ENCODE measurements around the gene TMEM39B.
"Not testable (repeated sequence)": the region's sequence is repeated elsewhere in the genome, so short reads cannot be mapped to it uniquely, and the experiment has no call there.

TMEM39B gene

DNA sequence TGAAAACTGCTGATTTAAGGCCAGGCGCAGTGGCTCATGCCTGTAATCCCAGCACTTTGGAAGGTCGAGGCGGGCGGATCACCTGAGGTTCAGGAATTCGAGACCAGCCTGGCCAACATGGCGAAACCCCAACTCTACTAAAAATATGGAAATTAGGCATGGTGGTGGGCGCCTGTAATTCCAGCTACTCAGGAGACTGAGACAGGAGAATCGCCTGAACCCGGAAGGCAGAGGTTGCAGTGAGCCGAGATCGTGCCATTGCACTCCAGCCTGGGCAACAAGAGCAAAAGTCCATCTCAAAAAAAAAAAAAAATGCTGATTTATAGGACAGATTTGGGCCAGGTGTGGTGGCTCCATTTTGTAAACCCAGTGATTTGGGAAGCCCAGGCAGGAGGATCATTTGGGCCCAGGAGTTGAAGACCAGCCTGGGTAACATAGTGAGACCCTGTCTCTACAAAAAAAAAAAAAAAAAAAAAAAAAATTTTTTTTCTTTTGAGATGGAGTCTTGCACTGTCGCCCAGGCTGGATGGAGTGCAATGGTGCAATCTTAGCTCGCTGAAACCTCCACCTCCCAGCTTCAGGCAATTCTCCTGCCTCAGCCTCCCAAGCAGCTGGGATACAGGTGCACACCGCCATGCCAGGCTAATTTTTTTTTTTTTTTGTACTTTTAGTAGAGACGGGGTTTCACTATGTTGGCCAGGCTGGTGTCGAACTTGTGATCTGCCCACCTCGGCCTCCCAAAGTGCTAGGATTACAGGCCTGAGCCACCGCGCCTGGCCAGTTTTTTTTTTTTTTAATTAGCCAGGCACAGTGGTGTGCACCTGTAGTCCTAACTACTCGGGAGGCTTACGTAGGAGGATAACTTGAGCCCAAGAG, 6.9 kb upstream of the TMEM39B start:
- not testable (repeated sequence) for DNase-seq (ENCODE audit: low read depth, low spot score); H3K4me3 ChIP-seq (ENCODE audit: low read length)

- DNase-seq (ENCODE audit: low read depth, low spot score), result peak; percentile 60
- no peak overlapping the region for H3K4me3 ChIP-seq (ENCODE audit: low read length)
Measured at GRCh38 chr1:32066489-32066873, 6.3 kb upstream of the TMEM39B start.

DNA sequence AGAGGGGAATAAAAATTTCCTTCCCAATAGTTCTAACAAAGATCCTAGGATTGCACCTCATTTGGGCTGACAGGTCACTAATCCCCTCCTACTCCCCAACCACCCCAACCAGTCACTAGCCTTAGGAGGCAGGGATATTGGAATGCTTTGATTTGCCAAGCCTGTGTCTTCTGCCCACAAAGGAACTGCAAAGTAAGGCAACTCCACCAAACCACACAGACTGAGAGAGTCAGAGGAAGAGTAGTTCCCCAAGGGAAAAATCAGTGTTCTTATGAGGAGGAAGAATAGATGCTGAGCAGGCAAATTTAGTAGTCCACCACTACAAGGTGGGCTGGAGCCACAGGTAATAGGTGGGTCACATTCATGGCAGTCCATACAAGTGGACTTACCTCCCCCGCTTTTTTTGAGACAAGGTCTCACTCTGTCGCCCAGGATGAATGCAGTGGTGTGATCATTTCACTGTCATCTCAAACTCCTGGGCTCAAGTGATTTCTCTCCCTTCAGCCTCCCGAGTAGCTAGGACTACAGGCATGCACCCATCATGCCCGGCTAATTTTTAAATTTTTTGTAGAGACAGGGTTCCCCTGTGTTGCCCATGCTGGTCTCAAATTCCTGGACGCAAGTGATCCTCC, 3.7 kb upstream of the TMEM39B start:
- no peak for DNase-seq (ENCODE audit: low read depth, low spot score)
- H3K4me3 ChIP-seq (ENCODE audit: low read length), result no peak overlapping the region

DNA sequence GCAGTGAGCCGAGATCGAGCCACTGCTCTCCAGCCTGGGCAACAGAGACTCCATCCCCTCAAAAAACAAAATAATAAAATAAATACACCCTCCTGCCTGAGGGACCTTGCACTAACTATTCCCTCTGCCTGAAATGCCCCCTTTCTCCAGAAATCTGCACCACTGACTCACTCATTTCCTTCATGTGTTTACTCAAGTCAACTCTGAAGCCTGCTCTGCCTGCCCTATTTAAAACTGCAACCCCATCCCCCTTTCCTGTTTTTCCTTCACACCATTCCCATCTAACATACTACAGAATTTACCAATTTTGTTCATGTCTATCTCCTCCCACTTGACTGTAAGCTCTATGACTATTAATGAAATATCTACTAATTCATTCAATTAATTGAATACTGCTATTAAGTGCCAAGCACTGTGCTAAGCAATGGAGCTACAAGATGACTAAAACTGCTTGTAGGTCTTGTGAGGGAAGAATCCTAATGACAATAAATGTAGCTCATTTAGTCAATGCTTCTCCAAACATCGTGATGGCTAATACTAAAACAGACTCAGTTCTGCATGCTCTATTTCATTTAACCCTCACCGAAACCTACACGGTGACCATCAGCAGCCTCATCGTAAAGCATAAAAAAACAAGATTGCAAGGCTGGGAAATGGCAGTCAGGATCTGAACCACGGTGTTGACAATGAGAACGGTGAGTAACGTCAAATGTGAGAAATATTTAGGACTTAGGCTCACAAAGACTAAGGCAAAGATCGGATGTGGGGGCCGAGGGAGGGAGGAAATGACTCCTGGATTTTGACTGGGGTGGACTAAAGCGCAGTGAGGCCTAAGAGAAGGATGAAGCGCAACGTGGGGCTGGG, 749 bp upstream of the TMEM39B start:
- DNase-seq (ENCODE audit: low read depth, low spot score), result no peak
- peak overlapping the region; percentile 83 for H3K4me3 ChIP-seq (ENCODE audit: low read length)

DNA sequence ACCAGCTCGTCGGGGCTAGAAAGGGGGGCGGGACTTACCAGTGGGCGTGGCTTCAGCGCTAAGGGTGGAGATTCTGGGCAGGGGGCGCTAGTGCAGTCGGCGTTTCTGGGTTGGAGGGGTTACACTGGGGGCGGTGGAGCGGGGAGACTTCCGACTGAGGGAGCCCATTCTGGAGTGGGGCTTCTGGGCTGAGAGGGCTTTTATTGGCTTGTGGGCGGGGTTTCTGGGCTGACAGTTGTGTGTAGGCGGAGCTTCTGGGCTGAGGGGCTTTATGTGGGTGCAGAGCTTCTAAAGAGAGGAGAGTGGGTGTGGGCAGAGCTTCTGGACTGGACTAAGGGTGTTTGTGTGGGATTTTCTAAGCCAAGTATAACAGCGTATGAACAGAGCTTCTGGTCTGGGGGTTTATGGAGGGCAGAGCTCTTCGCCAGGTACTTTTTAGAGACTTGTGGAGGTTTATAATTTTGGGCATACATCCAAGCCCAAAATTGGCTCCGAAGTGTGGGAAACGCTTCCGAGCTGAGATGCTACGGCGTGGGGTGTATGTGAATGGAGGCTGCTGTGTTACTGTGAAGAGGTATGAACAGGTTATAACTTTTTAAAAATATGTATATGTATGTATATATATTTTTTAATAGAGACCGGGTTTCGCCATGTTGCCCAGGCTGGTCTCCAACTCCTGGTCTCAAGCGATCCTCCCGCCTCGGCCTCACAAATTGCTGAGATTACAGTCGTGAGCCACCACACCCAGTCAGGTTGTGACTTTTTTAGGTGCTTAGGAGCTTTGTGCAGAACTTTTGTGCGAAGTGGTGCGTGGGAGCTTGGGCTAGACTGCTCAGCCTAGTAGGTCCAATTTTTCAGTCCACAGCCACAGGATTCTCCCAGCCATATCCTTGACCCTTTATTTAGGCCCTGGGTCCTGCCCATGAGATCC, 825 bp downstream of the TMEM39B start:
- peak; percentile 90 for DNase-seq (ENCODE audit: low read depth, low spot score)

GRCh38 chr1:32074841-32075240, 2.1 kb downstream of the TMEM39B start:
- DNase-seq (ENCODE audit: low read depth, low spot score), result no peak
- H3K4me3 ChIP-seq (ENCODE audit: low read length), result no peak overlapping the region

More for the DNA sequence above, 825 bp downstream of the TMEM39B start:
- peak overlapping the region; percentile 83 for H3K4me3 ChIP-seq (ENCODE audit: low read length)

DNA sequence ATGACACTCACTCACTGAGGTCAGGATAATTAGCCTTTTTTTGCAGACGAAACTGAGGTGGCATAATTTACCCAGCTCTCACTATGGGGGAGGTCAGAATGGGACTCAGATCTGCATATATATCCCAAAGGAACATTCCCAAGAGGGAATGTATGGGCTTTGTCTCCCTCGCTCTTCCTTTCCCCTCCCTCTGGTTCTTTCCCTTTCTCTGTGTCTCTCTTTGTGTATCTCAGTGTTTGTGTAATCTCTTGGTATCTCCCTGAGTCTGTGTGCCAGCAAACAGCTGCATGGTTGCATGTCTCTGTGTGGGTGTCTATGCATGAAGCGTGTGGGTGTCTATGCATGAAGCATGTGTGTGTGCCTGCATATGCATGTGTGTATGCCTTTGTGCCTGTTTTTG, 4.7 kb downstream of the TMEM39B start:
- H3K4me3 ChIP-seq (ENCODE audit: low read length), result no peak overlapping the region
- no peak for DNase-seq (ENCODE audit: low read depth, low spot score)

- DNase-seq (ENCODE audit: low read depth, low spot score), result no peak
- no peak overlapping the region for H3K4me3 ChIP-seq (ENCODE audit: low read length)
Measured at GRCh38 chr1:32082022-32082421, 9.3 kb downstream of the TMEM39B start.

DNA sequence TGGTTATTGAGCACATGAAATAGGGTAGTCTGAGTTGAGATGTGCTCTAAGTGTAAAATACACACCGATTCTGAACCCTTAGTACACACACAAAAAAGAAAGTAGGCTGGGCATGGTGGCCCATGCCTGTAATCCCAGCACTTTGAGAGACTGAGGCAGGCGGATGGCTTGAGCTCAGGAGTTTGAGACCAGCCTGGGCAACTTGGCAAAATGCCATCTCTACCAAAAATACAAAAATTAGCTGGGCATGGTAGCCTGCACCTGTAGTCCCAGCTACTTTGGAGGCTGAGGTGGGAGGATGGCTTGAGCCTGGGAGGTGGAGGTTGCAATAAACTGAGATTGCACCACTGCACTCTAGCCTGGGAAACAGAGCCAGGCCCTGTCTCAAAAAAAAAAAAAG, 13.6 kb downstream of the TMEM39B start:
- not testable (repeated sequence) for H3K4me3 ChIP-seq (ENCODE audit: low read length); DNase-seq (ENCODE audit: low read depth, low spot score)

GRCh38 chr1:32091176-32091575, 18.4 kb downstream of the TMEM39B start:
- no peak overlapping the region for H3K4me3 ChIP-seq (ENCODE audit: low read length)
- DNase-seq (ENCODE audit: low read depth, low spot score), result no peak

DNA sequence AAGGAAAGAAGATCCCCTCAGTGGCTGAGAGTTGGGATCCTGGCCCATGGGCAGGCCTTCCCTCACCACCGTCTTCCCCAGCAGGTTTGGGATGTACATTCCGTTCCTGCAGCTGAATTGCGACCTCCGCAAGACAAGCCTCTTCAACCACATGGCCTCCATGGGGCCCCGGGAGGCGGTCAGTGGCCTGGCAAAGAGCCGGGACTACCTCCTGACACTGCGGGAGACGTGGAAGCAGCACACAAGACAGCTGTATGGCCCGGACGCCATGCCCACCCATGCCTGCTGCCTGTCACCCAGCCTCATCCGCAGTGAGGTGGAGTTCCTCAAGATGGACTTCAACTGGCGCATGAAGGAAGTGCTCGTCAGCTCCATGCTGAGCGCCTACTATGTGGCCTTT, 18.9 kb downstream of the TMEM39B start:
- DNase-seq (ENCODE audit: low read depth, low spot score), result no peak
- H3K4me3 ChIP-seq (ENCODE audit: low read length), result no peak overlapping the region

DNA sequence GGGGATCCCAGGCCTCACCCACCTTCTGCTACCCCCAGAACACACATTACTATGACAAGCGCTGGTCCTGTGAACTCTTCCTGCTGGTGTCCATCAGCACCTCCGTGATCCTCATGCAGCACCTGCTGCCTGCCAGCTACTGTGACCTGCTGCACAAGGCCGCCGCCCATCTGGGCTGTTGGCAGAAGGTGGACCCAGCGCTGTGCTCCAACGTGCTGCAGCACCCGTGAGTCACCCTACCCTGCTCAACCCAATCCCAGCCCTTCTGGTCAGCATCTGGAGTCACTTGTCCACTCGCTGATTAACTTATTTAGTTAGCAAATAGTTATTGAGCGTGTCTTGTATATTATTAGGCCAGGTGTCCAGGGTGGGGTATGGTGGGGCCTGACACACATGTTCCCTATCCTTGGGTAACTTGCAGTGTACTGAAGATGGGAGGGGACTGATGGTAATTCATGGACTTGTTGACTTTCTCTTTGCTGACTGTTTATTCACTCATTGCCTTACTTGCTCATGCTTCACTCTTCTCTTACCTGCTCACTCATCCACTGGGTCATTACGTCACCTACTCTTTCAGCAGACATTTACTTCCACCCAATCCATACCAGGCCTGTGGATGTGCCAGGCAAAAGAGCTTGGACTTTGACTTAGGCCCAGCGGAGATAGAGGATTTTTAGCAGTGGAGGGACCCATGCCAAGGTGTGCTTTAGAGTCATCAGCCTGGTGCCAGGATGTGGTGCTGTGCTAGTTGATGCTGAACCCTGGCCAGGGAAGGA, 22.2 kb downstream of the TMEM39B start:
- DNase-seq (ENCODE audit: low read depth, low spot score), result no peak
- H3K4me3 ChIP-seq (ENCODE audit: low read length), result no peak overlapping the region

GRCh38 chr1:32099426-32099825, 26.7 kb downstream of the TMEM39B start:
- DNase-seq (ENCODE audit: low read depth, low spot score), result no peak
- no peak overlapping the region for H3K4me3 ChIP-seq (ENCODE audit: low read length)

DNA sequence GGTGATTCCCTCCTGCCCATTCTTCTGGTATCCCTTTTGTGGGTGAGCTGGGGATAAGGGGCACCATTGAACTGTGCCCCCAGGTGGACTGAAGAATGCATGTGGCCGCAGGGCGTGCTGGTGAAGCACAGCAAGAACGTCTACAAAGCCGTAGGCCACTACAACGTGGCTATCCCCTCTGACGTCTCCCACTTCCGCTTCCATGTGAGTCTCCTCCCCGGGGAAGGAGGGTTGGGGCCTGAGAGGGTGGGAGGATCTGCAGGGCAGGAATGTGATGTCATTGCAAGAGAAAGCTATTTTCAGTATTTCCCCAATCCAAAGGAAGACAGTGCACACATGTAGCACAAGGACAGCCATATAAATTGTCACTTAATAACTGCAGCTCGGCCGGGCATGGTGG, 27.6 kb downstream of the TMEM39B start:
- DNase-seq (ENCODE audit: low read depth, low spot score), result no peak
- H3K4me3 ChIP-seq (ENCODE audit: low read length), result no peak overlapping the region

DNA sequence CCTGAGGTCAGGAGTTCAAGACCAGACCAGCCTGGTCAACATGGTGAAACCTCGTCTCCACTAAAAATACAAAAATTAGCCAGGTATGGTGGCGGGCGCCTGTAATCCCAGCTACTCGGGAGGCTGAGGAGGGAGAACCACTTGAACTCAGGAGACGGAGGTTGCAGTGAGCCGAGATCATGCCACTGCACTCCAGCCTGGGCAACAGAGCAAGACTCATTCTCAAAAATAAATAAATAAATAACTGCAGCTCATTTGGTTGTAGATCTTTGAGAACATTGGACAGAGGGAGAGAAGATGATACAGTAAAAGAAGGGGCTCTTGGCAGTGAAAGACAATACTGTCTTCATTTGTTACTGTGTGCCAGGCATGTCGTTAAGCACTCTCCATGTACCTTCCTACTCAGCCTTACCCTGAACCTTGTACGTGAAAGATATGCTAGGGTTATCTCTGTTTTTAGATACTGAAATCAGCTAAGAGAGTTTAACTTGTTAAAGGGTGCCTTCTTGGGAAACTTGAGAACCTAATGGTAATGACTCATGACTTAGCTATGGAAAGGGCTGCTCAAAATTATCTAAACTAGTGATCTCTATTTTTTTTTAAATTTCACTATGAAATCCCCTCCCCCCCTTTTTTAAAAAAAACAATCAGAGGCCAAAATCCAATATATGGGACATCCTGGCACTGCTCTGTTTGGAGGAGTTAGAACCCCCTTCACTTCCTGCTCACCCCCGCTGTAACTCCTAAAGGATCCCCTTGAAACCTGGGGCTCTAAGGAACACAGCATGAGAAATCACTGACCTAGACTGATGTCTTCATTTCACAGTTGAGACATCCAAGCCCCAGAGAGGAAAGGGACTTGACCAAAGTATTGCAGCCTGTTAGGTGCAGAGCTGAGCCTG, 28.3 kb downstream of the TMEM39B start:
- DNase-seq (ENCODE audit: low read depth, low spot score), result no peak
- H3K4me3 ChIP-seq (ENCODE audit: low read length), result no peak overlapping the region

DNA sequence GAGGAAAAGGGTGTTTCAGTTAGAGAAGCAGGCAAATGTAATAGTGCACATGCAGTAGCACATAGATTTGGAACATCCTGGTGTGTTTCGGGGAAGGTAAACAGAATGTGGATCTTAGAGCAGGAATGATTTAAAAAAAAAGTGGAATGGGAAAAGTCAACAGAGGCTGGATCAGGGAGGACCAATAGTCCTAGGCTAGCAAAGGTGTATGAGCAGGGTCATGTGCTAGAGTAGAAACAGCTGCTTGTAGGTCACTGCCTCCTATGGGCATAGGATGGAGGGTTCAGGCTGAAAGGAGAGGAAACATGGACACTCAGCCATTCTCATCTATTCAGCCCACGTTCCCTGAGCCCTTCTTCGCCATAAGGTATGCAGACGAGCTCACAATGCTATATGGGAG, 31.4 kb downstream of the TMEM39B start:
- no peak for DNase-seq (ENCODE audit: low read depth, low spot score)
- H3K4me3 ChIP-seq (ENCODE audit: low read length), result no peak overlapping the region

GRCh38 chr1:32105338-32105737, 32.6 kb downstream of the TMEM39B start:
- DNase-seq (ENCODE audit: low read depth, low spot score), result no peak
- no peak overlapping the region for H3K4me3 ChIP-seq (ENCODE audit: low read length)
